Measurements from ENCODE around the gene WNT5A. TPM values are rescaled to one million over a fixed set of nuclear protein-coding genes. Genes with fewer than 3 reads are reported as not detected.

Gene WNT5A
- total RNA-seq, 1 donor from 2014 or later: 27.2 TPM

DNA sequence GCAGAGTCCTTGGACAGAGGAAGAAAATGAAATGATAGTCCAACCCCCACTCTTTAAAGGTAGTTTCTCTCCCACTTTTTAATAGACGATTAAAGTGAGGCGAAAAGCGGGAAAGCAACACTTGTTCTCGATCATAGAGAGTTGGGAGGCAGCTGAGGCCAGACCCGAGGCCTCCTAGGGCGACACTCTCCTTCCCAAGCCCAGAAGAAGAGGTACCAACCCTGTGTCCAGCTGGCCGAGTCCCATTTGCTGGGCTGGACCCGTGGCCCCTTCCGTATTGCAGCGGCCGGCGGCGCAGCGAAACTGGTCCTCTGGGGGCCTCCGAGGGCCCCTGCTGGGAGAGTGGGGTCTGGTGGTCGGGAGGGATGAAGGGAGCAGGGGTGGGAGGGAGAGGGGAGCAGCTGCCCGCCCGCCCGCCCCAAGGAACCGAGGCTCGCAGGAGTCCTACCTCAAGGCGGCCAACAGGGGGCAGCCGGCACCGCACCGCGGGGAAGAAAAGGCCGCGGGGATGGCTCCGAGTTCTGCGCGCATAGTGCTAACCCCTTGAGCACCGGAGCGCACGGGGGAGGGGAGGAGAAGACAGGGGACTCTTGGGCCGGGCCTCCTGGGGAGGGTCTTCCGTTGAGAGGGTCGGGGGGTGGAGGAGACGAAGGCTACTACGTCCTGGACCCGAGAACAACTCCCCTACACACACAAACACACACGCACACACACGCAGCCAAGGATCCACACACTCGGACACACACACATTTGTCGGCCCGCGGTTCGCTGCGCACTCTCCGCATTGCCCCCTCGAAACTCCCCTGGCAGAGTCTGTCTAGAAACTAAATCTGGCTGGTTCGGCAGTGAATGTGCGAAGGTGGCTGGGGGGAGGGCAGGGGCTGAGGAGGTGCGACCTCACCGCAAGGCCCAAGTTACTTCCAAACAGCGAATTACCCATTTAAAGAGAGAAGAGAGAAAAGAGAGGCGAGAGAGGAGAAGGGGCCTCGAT lies 2.0 kb downstream of the WNT5A start:
- intact Hi-C loops (cut with DNase I): no loop called here

DNA sequence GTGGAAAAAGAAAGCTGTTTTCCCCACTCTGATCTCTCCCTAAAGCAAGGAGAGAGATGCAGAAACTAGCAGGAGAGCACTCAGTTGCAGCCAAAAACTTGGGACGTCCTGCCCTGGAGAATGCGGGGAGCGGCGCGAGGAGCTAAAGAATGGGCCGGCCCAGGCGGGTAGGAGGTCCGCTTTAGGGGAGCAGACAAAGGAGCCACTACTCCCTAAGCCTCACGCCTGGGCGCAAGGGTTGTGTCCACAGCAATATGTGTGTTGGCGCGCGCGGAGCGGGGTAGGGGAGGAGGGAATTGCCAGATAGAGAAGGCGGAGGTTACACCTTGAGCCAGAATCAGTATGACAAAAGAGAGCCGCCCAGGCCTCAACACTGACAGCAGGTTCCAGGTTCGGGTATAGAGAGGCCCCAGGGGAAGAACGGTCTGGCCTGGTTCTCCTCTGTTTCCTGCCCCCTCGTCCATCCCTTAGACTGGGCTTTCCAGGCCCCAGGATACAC lies 2.9 kb downstream of the WNT5A start:
- intact Hi-C loops (cut with DNase I): no loop called here
- TF ChIP-seq, protein P1, sequence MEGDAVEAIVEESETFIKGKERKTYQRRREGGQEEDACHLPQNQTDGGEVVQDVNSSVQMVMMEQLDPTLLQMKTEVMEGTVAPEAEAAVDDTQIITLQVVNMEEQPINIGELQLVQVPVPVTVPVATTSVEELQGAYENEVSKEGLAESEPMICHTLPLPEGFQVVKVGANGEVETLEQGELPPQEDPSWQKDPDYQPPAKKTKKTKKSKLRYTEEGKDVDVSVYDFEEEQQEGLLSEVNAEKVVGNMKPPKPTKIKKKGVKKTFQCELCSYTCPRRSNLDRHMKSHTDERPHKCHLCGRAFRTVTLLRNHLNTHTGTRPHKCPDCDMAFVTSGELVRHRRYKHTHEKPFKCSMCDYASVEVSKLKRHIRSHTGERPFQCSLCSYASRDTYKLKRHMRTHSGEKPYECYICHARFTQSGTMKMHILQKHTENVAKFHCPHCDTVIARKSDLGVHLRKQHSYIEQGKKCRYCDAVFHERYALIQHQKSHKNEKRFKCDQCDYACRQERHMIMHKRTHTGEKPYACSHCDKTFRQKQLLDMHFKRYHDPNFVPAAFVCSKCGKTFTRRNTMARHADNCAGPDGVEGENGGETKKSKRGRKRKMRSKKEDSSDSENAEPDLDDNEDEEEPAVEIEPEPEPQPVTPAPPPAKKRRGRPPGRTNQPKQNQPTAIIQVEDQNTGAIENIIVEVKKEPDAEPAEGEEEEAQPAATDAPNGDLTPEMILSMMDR (IDR thresholded peaks at IDR 0.05): no peak
- H3K27me3 ChIP-seq (ENCODE audit: low read depth): peaks cover 72% of the 10 kb centered on the region
- ATAC-seq (no peak), DNase-seq (no peak)
- H3K27ac ChIP-seq: no peak overlapping the region
- peaks cover 30% of the 10 kb centered on the region for H3K4me1 ChIP-seq
- no peaks in the 10 kb centered on the region for H3K36me3 ChIP-seq
- no peaks in the 10 kb centered on the region for H3K9me3 ChIP-seq
- no peak overlapping the region for H3K4me3 ChIP-seq

More for the DNA sequence above, 2.0 kb downstream of the WNT5A start:
- ATAC-seq (peak; percentile 80 to 84), DNase-seq (peak; percentile 84)
- Histone ChIP-seq H3K36me3 (no peaks in the 10 kb centered on the region), H3K27ac (peak overlapping the region; percentile 78), H3K9me3 (no peaks in the 10 kb centered on the region), H3K4me1 (peaks cover 36% of the 10 kb centered on the region), H3K4me3 (peak overlapping the region; percentile 68), H3K27me3 (ENCODE audit: low read depth) (peaks cover 71% of the 10 kb centered on the region)
- TF ChIP-seq, protein P1 (IDR thresholded peaks at IDR 0.05): peak; percentile 79

DNA sequence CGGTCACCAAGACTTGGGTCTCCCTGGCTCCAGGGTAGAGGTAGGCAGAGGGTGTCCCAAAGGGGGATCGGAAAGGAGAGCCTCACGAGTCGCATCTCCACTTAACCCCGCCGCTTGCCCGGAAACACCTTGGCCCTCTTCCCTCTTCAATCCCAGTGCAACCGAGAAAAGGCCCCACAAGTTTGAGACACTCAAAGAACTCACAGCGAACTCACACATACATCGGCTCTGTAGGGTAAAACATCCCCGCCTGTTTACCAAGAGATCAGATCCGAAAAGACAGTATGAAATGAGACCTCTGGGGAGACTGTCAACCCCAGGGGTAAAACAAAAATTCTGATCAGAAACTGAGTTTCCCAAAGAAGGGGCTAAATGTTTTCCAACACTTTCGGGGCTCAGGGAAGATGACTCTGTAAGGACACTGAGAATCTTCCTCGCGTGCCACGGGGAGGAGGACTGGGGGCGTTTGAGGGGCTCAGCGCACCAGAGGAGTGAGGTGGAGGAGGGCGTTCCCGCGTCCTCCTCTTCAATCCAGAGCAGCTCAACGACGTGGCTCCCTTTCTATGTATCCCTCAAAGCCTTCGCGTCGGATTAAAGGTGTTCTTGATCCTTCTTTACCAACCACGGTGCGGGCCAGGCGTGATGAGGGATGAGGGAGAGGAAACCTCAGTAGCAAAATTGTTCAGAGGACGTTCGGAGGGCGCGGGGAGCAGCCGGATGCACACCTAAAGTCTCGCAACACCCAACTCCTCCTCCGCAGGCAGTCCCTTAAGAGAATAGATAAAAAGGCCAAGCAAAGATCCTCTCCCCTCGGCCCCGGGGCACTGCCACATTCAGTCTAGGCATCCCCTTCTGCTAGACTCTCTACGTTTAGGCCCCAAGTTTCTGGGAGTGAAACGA lies 3.7 kb downstream of the WNT5A start:
- no peaks in the 10 kb centered on the region for H3K36me3 ChIP-seq
- peaks cover 73% of the 10 kb centered on the region for H3K27me3 ChIP-seq (ENCODE audit: low read depth)
- no peak for DNase-seq
- intact Hi-C loops (cut with DNase I): no loop called here
- peaks cover 30% of the 10 kb centered on the region for H3K4me1 ChIP-seq
- H3K4me3 ChIP-seq: no peak overlapping the region
- ATAC-seq: no peak
- H3K27ac ChIP-seq: no peak overlapping the region
- no peaks in the 10 kb centered on the region for H3K9me3 ChIP-seq
- TF ChIP-seq, protein P1 (IDR thresholded peaks at IDR 0.05): no peak

DNA sequence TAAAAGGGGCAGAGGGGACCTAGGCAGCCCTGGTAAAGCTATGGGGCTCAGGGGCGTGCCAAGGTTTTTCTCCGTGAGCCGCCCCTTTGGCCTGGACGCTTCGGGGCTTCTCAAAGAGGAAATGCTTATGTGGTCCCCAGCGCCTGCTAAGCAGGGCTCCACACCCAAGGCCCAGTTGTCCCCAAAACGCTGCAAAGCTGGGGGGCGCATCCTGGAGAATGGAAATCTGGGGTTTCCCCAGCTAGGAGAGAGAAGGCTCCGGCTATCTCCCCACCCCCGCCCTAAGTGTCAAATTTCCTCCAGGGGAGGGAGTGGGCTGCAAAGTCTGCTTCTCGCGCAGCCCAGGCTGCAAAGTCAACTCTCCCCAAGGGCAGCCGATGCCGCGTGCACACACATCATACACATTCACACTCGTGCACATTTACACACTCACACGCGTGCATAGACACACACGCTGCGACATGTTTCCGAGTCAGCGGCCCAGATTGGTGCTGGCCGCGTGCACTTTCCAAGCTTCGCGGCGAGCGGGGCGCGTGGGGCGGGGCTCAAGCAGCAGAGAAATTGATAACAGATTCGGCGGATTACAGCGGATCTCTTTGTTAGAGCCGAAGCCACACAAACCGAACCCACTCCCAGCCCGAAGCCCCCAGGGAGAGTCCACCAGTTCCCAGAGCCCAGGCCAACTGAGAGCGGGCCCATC lies 4.5 kb downstream of the WNT5A start:
- Histone ChIP-seq H3K9me3 (no peaks in the 10 kb centered on the region), H3K27ac (no peak overlapping the region), H3K4me1 (peaks cover 30% of the 10 kb centered on the region), H3K36me3 (no peaks in the 10 kb centered on the region), H3K27me3 (ENCODE audit: low read depth) (peaks cover 75% of the 10 kb centered on the region), H3K4me3 (peak overlapping the region; percentile 45)
- ATAC-seq (no peak), DNase-seq (no peak)
- intact Hi-C loops (cut with DNase I): no loop called here
- TF ChIP-seq, protein P1 (IDR thresholded peaks at IDR 0.05): no peak

Data from lower lobe of right lung (tissue), 2 donors.